Left colon (tissue), 2 donors: ENCODE results near the gene INTS4. TPM values are rescaled to one million over a fixed set of nuclear protein-coding genes. Genes with fewer than 3 reads are reported as not detected.
"Not testable (repeated sequence)": the region's sequence is repeated elsewhere in the genome, so short reads cannot be mapped to it uniquely, and the experiment has no call there.

Source experiments
- ATAC-seq: fragments of 200-7000 bp; cut with Tn5 transposase; one replicate; pipeline ENCODE4 v1.9.1; 2020; ENCODE audit warnings: mild to moderate bottlenecking, moderate library complexity
- DNase-seq, 2 donors: peaks; one replicate each; pipeline ENCODE4 v3.0.0-alpha.2; 2020
- intact Hi-C, 2 donors: fragments of 100-400 bp; cut with DNase I in 1 of 2; cut with micrococcal nuclease in 1 of 2; formaldehyde crosslinking; loops; one replicate each; pipeline versions ENCODE4 v1.11.2 to v1.14.0; 2022; cut with DNase I, micrococcal nuclease
- total RNA-seq, 2 donors: library from RNA; stranded (reverse); fragmentation: NEBNext Ultra II Directional; extraction: Animal tissue kit (Norgen Biotek cat#: 25700); gene quantifications; one replicate each; pipeline ENCODE4 v1.2.1, GENCODE V29; 2021
- donor health status: DM: no; HTN: no; CAD: no.
- donor health status: DM: yes; HTN: yes; CAD: no.

The INTS4 gene
- total RNA-seq, 2 donors from 2014 or later, result 23.2 to 23.4 TPM

- intact Hi-C loops, result no loop called here
- peak; percentile 94 for ATAC-seq
- DNase-seq, result peak; percentile 69 to 74
These were observed 36.2 kb upstream of the INTS4 start for GRCh38 chr11:78030429-78031325.

GRCh38 chr11:78028423-78028822, 34.0 kb upstream of the INTS4 start:
- ATAC-seq, DNase-seq, intact Hi-C loops: not testable (repeated sequence)

- no peak for DNase-seq
- no peak for ATAC-seq
- intact Hi-C loops, result no loop called here
These were observed 33.3 kb upstream of the INTS4 start for GRCh38 chr11:78027759-78028158.

GRCh38 chr11:78025378-78025777, 30.9 kb upstream of the INTS4 start:
- DNase-seq (no peak), ATAC-seq (no peak)
- intact Hi-C loops, result no loop called here

DNA sequence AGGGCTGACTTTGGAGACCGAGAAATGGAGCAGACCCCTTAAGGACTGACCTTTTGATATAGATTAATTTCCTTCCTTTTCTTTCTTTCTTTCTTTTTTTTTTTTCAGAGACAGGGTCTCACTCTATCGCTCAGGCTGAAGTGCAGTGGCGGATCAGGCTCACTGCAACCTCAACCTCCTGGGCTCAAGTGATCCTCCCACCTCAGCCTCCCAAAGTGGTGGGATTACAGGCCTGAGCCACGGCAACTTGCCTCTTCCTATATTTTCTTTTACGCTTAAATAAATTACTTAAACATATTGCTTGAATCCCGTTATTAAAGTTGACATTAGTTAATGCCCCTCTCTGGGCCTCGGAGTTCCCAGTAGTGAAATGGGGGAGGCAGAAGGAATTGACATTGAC, 29.0 kb upstream of the INTS4 start:
- intact Hi-C loops, result no loop called here
- DNase-seq, result no peak
- ATAC-seq, result peak; percentile 10

DNA sequence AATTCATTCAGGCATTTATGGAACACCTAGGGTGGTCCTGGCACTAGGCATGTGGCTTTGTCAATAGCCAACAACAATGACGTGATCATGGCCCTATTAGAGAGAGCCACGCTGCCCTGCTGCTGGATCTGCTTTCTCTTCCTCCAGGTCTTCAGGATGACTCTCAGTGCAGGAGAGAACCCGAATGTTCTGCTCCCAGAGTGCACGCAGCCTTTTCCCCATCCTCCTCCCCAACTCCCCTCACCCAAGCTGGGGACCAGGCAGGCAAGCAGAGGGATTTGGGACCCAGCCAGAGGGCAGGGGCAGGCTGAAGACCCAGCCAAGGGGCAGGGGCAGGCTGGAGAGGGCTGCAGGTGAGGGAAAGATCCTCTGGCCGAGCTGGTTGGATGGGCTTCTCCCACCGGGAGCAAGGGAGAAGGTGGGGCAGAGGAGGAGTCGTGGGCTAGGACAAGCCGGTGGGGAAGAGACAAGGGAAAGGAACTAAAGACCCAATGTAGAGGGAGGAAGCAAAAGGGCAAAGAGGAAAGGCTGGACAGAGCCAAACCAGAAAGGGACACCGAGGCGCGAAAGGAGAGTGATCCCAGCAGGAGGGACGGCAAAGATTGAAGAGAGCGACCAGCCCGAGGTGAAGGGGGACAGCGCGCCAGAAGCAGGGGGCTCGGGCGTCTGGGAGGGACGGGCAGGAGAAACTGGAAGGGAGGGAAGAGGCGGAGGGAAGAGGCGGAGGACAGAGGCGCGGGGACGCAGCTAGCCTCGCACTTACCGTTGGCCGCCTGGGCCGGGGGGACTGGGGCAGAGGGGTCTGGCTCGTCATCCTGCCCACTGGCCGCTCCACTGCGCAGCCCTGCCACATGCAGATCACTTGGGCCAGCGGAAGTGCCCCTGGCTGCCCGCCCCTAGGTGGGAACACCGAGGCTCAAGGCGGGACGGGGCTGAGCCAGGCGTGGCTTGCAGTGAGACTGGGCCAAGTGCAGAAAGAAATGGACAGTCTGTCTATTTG, 28.2 kb upstream of the INTS4 start, which contains the start of gene KCTD14:
TSS of gene KCTD14 (minus strand) at position 880 of the 1,000 bp plus-strand sequence. CDS start at position 853, 27 bp downstream.
- peak; percentile 93 for ATAC-seq
- DNase-seq, result peak; percentile 72 to 74
- intact Hi-C loops, result no loop called here

DNA sequence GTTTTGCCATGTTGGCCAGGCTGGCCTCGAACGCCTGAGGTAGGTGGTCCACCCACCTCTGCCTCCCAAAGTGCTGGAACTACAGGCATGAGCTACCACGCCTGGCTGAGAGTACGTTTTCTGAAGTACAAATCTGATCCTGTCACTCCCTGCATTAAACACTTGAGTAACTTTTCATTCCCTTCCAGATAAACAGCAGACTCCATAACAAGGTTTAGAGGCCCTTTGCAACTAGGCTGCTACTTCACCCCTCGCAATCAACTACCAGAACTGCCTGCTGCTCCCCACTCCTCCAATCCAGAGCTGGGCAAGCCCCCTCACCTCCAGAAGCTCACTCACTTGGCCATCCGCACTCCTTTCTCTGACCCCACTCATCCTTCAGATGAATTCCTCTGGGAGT, 27.1 kb upstream of the INTS4 start:
- no peak for DNase-seq
- ATAC-seq, result no peak
- intact Hi-C loops, result no loop called here

DNA sequence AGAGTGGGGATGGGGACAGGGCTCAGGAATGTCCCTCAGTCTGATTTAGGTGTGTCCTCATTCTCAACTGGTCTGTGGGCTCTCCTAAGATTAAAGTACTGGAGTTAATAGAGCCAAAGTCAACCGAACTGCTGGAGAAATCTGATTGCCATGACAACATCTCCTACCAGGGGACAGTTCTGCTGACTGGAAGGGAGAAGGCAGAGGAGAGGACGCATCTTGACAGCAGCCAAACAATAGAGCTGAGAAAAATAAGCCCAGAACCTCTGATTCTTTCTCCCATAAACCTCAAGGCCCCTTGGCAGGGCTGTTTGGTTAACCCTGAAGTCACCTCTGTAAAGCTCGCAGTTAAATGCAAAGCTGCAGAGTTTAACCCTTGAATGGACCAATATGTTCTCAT, 25.8 kb upstream of the INTS4 start:
- DNase-seq, result no peak
- ATAC-seq, result no peak
- intact Hi-C loops, result no loop called here

DNA sequence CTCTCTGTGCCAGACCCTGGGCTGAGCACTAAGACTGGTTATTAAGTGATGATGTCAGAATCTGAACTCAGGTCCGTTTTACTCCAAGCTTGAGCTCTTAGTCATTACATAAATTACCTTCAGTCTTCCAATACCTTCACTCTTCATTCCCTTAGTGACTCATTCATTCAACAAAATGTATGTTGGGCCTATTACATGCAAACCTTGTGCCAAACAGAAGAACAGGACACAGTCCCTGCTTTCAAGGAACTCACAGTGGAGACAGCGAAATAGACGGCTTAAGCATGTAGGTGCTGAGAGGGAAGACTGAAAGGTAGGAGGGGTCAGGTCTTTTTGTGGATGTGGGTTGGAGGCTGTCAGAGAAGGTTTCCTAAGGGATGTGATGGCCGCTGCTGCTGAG, 25.3 kb upstream of the INTS4 start:
- intact Hi-C loops, result no loop called here
- DNase-seq (no peak), ATAC-seq (no peak)

- no peak for ATAC-seq
- intact Hi-C loops, result no loop called here
- DNase-seq, result no peak
These were observed 21.4 kb upstream of the INTS4 start for GRCh38 chr11:78015878-78016277.

DNA sequence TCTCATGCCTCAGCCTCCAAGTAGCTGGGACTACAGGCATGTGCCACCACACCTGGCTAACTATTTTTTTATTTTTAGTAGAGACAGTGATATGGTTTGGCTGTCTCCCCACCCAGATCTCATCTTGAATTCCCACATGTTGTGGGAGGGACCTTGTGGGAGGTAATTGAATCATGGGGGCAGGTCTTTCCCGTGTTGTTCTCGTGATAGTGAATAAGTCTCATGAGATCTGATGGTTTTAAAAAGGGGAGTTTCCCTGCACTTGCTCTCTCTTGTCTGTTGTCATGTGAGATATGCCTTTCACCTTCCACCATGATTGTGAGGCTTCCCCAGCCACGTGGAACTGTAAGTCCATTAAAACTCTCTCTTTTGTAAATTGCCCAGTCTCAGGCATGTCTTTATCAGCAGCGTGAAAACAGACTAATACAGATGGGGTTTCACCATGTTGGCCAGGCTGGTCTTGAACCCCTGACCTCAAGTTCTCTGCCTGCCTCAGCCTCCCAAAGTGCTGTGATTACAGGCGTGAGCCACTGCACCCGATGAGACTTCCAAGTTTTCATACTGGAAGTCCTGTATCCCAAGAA, 20.6 kb upstream of the INTS4 start:
- intact Hi-C loops, ATAC-seq, DNase-seq: not testable (repeated sequence)

- ATAC-seq (no peak), DNase-seq (no peak)
- intact Hi-C loops, result no loop called here
These were observed 16.8 kb upstream of the INTS4 start for GRCh38 chr11:78011301-78011700.

GRCh38 chr11:78010755-78011154, 16.3 kb upstream of the INTS4 start:
- DNase-seq (no peak), ATAC-seq (no peak)
- intact Hi-C loops, result no loop called here

GRCh38 chr11:78010304-78010703, 15.8 kb upstream of the INTS4 start:
- intact Hi-C loops, result no loop called here
- DNase-seq (no peak), ATAC-seq (no peak)

GRCh38 chr11:78009062-78009461, 14.6 kb upstream of the INTS4 start:
- intact Hi-C loops, result no loop called here
- no peak for ATAC-seq

GRCh38 chr11:78000193-78000592, 5.7 kb upstream of the INTS4 start:
- intact Hi-C loops, result no loop called here
- peak in 1 of 2 donors; percentile 15 for DNase-seq
- peak; percentile 87 for ATAC-seq

More at GRCh38 chr11:78009062-78009461, 14.6 kb upstream of the INTS4 start:
- DNase-seq, result no peak

- no peak for DNase-seq
These were observed 5.1 kb upstream of the INTS4 start for GRCh38 chr11:77999446-78000030.

GRCh38 chr11:77993902-77994301, 566 bp downstream of the INTS4 start:
- intact Hi-C loops, result no loop called here
- DNase-seq (peak in 1 of 2 donors; percentile 9), ATAC-seq (no peak)

More at GRCh38 chr11:77999446-78000030, 5.1 kb upstream of the INTS4 start:
- no peak for ATAC-seq
- intact Hi-C loops, result no loop called here

GRCh38 chr11:77990981-77991380, 3.5 kb downstream of the INTS4 start:
- DNase-seq (no peak), ATAC-seq (no peak)
- intact Hi-C loops, result no loop called here
